HL-60 (cell line): Measurements from ENCODE around the gene CSF1.

Source experiments
- DNase-seq, 2 experiments: peaks; one replicate each; pipeline ENCODE4 v3.0.0-alpha.2; 2010 to 2020; ENCODE audit warnings: low read depth in 1 of 2, low spot score in 1 of 2
- H3K27ac ChIP-seq: fragments of 250-450 bp; sonication (Bioruptor Pico); replicated peaks from 2 replicates; pipeline ENCODE4 v1.5.1; 2020; ENCODE audit warnings: mild to moderate bottlenecking, moderate library complexity
- H3K27me3 ChIP-seq: fragments of 250-450 bp; sonication (Bioruptor Pico); 2 replicates; pipeline ENCODE4 v1.5.1; 2021; ENCODE audit warnings: mild to moderate bottlenecking, moderate library complexity; ENCODE audit not compliant: insufficient read depth, poor library complexity, severe bottlenecking
- H3K4me3 ChIP-seq: replicated peaks from 2 replicates; pipeline ENCODE4 v1.5.1; 2011; ENCODE audit warnings: mild to moderate bottlenecking, control low read depth, low read length; ENCODE audit not compliant: insufficient read depth
- CTCF ChIP-seq: IDR thresholded peaks from one replicate; pipeline ENCODE4 v1.5.1; 2011; ENCODE audit warnings: low read length, control low read depth, inconsistent platforms; ENCODE audit not compliant: insufficient read depth
- GABPA ChIP-seq: IDR thresholded peaks from 2 replicates; pipeline ENCODE4 v1.6.1; 2012; ENCODE audit warnings: low read depth
- POLR2AphosphoS5 ChIP-seq: IDR thresholded peaks from 2 replicates; pipeline ENCODE4 v1.6.1; 2012; ENCODE audit warnings: low read depth
- SPI1 ChIP-seq: IDR thresholded peaks from 2 replicates; pipeline ENCODE4 v1.6.1; 2012; ENCODE audit warnings: low read depth, mild to moderate bottlenecking, borderline replicate concordance
- TF ChIP-seq, protein P1 (sequence below): IDR thresholded peaks from 2 replicates; pipeline ENCODE4 v1.6.1; 2012; ENCODE audit warnings: low read depth; ENCODE audit not compliant: insufficient replicate concordance

The CSF1 gene

DNA sequence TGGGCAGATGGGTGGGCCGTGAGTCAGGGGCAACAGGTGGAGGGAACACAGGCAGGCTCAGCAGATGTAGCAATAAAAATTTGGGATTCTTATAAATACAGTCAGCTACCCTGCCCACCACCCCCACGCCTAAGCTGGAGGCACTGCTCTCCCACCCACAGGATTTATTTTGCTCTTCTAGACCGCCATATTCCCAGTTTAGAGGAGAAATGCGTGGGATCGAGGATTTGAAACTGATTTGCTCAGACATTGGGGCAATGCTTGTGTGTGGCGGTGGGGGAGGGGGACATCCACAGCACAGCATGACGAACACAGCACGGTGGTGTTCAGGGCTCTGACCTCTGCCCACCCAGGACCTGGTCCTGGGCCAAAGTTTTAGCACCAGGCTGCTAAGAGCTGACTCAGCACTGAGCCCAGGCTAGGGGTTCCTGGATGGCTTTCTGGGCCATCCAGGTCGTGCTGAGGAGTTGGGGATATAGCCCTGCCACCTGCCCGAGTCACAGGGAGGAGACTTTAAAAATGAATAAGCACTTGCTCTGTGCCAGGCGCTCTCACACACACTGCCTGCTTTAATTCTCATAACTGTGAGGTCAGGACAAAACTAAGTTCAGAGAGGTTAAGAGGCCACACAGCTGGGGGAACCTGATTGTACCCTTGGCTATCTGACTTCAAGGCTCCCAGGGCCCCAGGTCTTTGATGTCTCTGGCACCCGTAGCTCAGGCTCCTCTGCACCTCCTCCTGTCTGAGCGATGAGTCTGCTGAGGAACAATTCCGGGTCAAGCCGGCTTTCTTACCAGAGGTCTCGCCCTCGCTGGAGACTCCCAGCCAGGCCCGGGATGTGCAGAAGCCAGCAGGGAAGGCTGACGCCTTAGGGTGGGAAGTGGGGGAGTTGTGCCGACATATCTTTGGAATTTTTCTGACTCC lies 29.4 kb upstream of the CSF1 start:
- Histone ChIP-seq H3K27ac (no peak overlapping the region), H3K27me3 (no peaks in the 10 kb centered on the region), H3K4me3 (no peak overlapping the region)
- no peak for TF ChIP-seq CTCF
- no peak for TF ChIP-seq SPI1
- TF ChIP-seq, protein P1, sequence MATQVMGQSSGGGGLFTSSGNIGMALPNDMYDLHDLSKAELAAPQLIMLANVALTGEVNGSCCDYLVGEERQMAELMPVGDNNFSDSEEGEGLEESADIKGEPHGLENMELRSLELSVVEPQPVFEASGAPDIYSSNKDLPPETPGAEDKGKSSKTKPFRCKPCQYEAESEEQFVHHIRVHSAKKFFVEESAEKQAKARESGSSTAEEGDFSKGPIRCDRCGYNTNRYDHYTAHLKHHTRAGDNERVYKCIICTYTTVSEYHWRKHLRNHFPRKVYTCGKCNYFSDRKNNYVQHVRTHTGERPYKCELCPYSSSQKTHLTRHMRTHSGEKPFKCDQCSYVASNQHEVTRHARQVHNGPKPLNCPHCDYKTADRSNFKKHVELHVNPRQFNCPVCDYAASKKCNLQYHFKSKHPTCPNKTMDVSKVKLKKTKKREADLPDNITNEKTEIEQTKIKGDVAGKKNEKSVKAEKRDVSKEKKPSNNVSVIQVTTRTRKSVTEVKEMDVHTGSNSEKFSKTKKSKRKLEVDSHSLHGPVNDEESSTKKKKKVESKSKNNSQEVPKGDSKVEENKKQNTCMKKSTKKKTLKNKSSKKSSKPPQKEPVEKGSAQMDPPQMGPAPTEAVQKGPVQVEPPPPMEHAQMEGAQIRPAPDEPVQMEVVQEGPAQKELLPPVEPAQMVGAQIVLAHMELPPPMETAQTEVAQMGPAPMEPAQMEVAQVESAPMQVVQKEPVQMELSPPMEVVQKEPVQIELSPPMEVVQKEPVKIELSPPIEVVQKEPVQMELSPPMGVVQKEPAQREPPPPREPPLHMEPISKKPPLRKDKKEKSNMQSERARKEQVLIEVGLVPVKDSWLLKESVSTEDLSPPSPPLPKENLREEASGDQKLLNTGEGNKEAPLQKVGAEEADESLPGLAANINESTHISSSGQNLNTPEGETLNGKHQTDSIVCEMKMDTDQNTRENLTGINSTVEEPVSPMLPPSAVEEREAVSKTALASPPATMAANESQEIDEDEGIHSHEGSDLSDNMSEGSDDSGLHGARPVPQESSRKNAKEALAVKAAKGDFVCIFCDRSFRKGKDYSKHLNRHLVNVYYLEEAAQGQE, result no peak
- no peak for TF ChIP-seq GABPA
- TF ChIP-seq POLR2AphosphoS5, result no peak
- DNase-seq, result no peak

DNA sequence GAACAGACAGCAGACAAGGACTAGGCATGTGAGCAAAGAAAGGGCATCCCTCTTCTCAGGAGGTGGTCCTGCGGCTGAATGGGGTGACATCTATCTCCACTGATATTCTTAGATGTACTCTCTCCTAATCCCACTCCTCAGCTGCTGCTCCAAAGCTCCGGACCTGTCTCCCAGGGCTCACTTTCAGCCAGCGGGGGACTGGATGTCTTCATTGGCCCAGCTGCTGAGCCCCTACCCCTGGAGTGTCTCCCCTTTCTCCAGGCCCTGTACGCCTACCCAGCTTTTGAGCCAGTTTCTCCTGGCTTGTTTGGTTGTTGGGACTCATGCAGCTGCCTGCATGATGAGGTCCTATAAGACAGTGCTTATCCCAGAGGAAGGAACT lies 28.8 kb upstream of the CSF1 start:
- Histone ChIP-seq H3K27ac (no peak overlapping the region), H3K4me3 (no peak overlapping the region), H3K27me3 (no peaks in the 10 kb centered on the region)
- TF ChIP-seq POLR2AphosphoS5 (no peak), GABPA (no peak), CTCF (no peak), SPI1 (no peak)
- TF ChIP-seq, protein P1, result no peak
- DNase-seq, result no peak

GRCh38 chr1:109882288-109883245 lies 28.1 kb upstream of the CSF1 start:
- no peak for DNase-seq
- H3K27ac ChIP-seq, result no peak overlapping the region
- H3K4me3 ChIP-seq, result no peak overlapping the region
- H3K27me3 ChIP-seq, result no peaks in the 10 kb centered on the region
- no peak for TF ChIP-seq GABPA
- TF ChIP-seq, protein P1, result no peak
- no peak for TF ChIP-seq POLR2AphosphoS5
- no peak for TF ChIP-seq SPI1
- no peak for TF ChIP-seq CTCF
